Muscle of leg (tissue), 11 donors: ENCODE results near the gene GRM1. TPM values are rescaled to one million over a fixed set of nuclear protein-coding genes. Genes with fewer than 3 reads are reported as not detected.

Experiments used
- DNase-seq: peaks from one replicate; pipeline ENCODE4 v3.0.0; 2013
- H3K27ac ChIP-seq: one replicate; pipeline ENCODE4 v1.5.1; 2013; ENCODE audit warnings: mild to moderate bottlenecking, low read length, control low read depth
- H3K27me3 ChIP-seq: one replicate; pipeline ENCODE4 v1.6.1; 2013; ENCODE audit warnings: low read length; ENCODE audit not compliant: control insufficient read depth, insufficient read depth
- H3K36me3 ChIP-seq: one replicate; pipeline ENCODE4 v1.6.1; 2013; ENCODE audit warnings: low read length; ENCODE audit not compliant: control insufficient read depth, insufficient read depth
- H3K4me1 ChIP-seq: one replicate; pipeline ENCODE4 v1.6.1; 2013; ENCODE audit warnings: low read length; ENCODE audit not compliant: control insufficient read depth, insufficient read depth
- H3K4me3 ChIP-seq: one replicate; pipeline ENCODE4 v1.5.1; 2013; ENCODE audit warnings: low read length, control low read depth
- H3K9me3 ChIP-seq: replicated peaks from 2 replicates; pipeline ENCODE4 v1.6.1; 2013; ENCODE audit warnings: low read depth, low read length; ENCODE audit not compliant: control insufficient read depth
- WGBS: methylation state at CpG from one replicate; pipeline ENCODE4 v1.1.5; 2013; ENCODE audit warnings: missing lambda C conversion rate; ENCODE audit not compliant: insufficient coverage; 5-methylcytosine and 5-hydroxymethylcytosine counted together
- polyA plus RNA-seq, 8 donors: library from polyadenylated mRNA; unstranded; fragments of 120-200 nt; gene quantifications; one replicate each; pipeline versions ENCODE4 v1.2.1 to v1.2.3, GENCODE V29; 2013; ENCODE audit warnings: inconsistent platforms in 1 of 8, low replicate concordance in 1 of 8; ENCODE audit not compliant: insufficient read length in 8 of 8, insufficient read depth in 1 of 8
- total RNA-seq: library from RNA; stranded (reverse); fragments of 120-200 nt; gene quantifications from one replicate; pipeline ENCODE4 v1.2.4, GENCODE V29; 2013

Gene GRM1
- total and polyA plus RNA-seq, 9 donors, result 0.05 to 0.18 (median 0.09) TPM

DNA sequence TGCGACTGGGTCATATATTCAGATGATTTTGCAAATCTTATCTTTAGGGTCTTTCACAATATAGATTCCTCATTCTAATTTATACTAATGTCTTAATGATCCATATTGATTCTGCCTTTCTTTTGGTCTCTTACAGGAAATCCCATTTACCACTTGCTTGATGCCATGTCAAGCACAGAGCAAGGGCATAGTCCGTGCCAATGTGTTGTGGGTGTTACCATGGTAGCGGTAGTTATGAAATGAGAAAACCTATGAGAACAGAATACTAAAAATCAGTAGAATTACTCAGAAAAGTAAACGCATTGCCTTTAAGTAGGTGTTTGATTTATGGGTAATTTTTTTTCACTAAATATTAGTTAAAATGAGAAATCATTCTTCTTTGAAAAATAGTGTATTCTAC, 360.9 kb downstream of the GRM1 start:
- Histone ChIP-seq H3K36me3 (no peaks in the 10 kb centered on the region), H3K4me1 (no peaks in the 10 kb centered on the region), H3K9me3 (no peaks in the 10 kb centered on the region), H3K4me3 (no peak overlapping the region), H3K27ac (no peak overlapping the region), H3K27me3 (no peaks in the 10 kb centered on the region)
- WGBS, result no CpG with 5 or more reads among the region's 4 CpGs
- no peak for DNase-seq

DNA sequence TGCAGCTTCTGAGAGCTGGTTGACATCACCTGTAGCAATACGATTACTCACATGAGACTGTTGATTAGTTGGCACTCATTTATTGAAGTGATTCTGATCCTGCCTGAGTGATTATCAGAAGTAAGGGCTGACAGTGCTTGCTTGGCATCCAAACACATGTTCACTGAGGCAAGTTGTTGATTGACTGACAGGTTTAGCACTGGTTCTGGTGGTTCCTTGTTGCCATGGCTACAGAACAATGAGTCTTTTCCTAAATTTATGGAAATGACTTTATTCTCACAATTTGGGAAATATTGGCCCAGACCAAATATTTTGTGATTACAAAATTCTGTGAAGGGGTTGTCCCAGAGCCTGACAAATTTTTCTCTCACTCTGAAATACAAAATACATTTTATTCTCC, 368.8 kb downstream of the GRM1 start:
- H3K36me3 ChIP-seq, result no peaks in the 10 kb centered on the region
- 92% methylated on average over 1 of the region's 1 CpG for WGBS
- no peaks in the 10 kb centered on the region for H3K9me3 ChIP-seq
- H3K27me3 ChIP-seq, result no peaks in the 10 kb centered on the region
- H3K4me3 ChIP-seq, result no peak overlapping the region
- H3K4me1 ChIP-seq, result no peaks in the 10 kb centered on the region
- H3K27ac ChIP-seq, result no peak overlapping the region
- DNase-seq, result no peak

DNA sequence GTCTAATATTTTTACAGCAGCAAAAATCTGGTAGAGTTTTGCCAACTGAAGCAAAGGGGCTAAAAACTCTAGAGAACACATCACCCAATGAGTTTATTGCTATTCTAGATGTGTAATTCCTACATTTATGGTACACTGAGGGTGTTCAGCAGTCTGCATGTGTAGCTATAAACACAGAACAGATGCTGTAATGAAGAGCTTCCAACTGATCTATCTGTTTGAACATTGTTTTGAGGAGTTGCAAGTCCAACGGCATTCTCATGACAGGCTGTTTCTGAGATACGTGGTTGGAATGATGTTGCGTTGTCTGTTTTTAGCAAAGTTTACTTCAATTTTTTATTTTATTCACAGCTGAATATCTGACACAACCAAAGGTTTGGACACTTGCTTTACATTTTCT, 373.6 kb downstream of the GRM1 start:
- H3K27ac ChIP-seq, result no peak overlapping the region
- H3K9me3 ChIP-seq, result no peaks in the 10 kb centered on the region
- H3K4me1 ChIP-seq, result no peaks in the 10 kb centered on the region
- 50% methylated on average over 1 of the region's 3 CpGs for WGBS
- DNase-seq, result no peak
- no peaks in the 10 kb centered on the region for H3K36me3 ChIP-seq
- H3K4me3 ChIP-seq, result no peak overlapping the region
- no peaks in the 10 kb centered on the region for H3K27me3 ChIP-seq

DNA sequence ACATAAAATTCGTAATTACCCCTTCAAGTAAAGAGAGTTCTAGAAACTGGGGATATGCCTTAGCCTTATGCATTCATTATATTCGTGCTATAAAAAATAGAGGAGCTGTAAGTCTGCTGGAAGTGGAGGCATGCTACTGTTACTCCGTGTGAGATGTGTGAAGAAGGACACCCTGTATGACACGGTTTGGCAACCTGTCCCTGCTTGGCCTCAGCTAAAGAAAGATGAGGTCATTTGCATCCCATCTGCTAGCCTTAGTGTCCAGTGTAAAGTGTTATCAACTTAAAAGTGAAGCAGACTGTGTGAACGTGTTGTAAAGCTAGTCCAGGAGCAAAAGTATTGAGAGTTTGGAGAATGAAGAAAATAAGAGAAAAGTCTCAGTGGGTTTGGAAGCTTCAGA, 379.7 kb downstream of the GRM1 start:
- Histone ChIP-seq H3K36me3 (no peaks in the 10 kb centered on the region), H3K27ac (no peak overlapping the region), H3K27me3 (no peaks in the 10 kb centered on the region), H3K4me3 (no peak overlapping the region), H3K4me1 (no peaks in the 10 kb centered on the region), H3K9me3 (no peaks in the 10 kb centered on the region)
- DNase-seq, result peak; percentile 8
- 73% methylated on average over 4 of the region's 5 CpGs for WGBS

DNA sequence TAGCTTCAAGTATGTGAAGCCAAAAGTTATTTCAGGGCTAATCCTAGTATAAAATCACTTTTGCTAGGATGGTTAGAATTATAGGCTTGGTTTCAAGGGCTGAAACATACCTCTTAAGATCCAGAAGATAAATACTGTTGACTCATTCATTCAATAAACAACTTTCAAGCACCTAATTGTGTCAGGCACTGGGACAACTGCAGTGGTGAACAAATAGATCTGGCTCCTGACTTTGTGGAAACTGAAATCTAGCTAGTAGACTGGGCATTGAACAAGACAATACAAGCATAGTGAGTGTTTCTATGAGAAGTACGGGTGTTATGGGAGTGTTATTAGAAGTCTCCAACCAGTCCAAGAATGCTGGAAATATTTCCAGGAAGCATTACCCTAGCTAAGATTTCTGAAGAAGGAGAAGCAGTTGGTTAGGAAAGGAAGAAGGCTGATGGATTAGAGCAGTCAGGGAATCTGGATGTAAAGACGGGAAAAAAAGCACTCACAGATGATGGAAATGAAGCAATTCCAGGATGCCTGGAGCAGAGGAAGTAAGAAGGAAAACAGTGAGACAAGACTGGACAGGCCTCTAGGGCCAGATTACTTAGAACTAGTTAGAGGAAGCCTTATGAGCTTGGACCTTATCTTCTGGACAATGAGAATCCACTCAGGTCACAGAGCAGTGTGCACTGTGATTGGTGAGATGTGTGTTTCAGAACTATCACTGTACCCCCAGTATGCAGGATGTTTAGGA, 382.2 kb downstream of the GRM1 start:
- no peaks in the 10 kb centered on the region for H3K36me3 ChIP-seq
- 56% methylated on average over 2 of the region's 2 CpGs for WGBS
- H3K4me1 ChIP-seq, result no peaks in the 10 kb centered on the region
- no peak overlapping the region for H3K4me3 ChIP-seq
- no peaks in the 10 kb centered on the region for H3K9me3 ChIP-seq
- DNase-seq, result no peak
- H3K27me3 ChIP-seq, result no peaks in the 10 kb centered on the region
- no peak overlapping the region for H3K27ac ChIP-seq

DNA sequence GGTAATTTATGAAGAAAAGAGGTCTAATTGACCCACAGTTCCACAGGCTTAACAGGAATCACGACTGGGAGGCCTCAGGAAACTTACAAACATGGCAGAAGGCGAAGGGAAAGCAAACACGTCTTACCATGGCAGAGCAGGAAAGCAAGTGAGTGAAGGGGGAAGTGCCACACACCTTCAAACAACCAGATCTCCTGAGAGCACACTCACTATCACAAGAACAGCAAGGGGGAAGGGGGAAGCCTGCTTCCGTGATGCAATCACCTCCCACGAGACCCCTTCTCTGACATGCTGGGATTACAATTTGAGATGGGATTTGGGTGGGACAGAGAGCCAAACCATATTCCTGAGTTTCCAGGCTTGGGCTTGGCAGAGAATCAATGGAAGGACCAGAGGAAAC, 390.7 kb downstream of the GRM1 start:
- H3K36me3 ChIP-seq, result no peaks in the 10 kb centered on the region

DNA sequence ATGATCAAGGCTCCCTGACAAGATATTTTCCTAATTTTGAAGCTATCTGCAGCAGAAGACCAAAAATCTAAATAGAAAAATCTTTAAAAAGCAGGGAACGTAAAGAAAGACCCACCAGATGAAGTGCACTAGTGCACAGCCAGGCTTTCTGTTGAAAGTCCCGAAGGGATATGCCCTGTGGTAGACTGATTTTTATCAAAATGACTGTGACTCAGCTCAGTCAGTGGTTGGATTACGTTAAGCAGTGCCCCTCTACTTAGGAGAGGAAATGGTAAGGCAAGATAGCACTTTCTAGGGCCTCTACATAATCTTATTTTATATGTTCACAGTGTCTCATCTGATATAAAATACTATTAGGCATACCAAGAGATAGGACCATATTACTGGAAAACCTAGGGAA, 391.4 kb downstream of the GRM1 start:
- no peaks in the 10 kb centered on the region for H3K36me3 ChIP-seq
- H3K27me3 ChIP-seq, result no peaks in the 10 kb centered on the region
- no peaks in the 10 kb centered on the region for H3K4me1 ChIP-seq
- WGBS, result 93% methylated on average over 2 of the region's 3 CpGs
- H3K4me3 ChIP-seq, result no peak overlapping the region
- no peak overlapping the region for H3K27ac ChIP-seq
- DNase-seq, result no peak
- H3K9me3 ChIP-seq, result no peaks in the 10 kb centered on the region

More for the DNA sequence above, 390.7 kb downstream of the GRM1 start:
- H3K27me3 ChIP-seq, result no peaks in the 10 kb centered on the region
- DNase-seq, result no peak
- H3K9me3 ChIP-seq, result no peaks in the 10 kb centered on the region
- H3K27ac ChIP-seq, result no peak overlapping the region
- no peak overlapping the region for H3K4me3 ChIP-seq
- WGBS, result 60% methylated on average over 1 of the region's 5 CpGs
- H3K4me1 ChIP-seq, result no peaks in the 10 kb centered on the region

DNA sequence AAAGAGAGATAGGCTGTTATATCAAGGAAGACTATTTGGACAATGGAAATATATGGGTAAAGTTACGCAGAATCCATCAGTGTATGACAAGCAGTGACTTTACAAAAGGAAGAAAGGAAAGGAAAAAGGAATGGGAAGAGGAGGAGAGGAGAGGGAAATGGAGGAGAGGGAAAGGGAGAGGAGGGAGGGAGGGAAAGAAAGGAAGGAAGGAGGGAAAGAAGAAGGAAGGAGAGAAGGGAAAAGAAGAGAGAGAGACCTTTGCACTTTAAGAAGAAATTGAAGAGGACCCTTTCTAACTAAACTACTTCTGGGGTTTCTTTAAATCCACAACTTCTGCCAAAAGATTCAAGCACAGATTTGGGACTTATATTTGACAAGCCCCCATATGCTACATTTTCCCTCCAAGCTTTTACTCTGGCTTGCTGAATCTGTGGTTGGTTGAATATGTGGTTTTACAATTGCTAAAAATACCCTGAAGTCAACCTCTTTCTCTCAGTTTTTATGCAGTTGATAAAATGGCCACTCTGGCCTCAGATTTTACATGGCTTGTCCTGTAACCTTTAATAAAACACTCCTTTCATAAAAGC, 394.0 kb downstream of the GRM1 start:
- 92% methylated on average over 1 of the region's 1 CpG for WGBS
- no peaks in the 10 kb centered on the region for H3K36me3 ChIP-seq
- H3K4me3 ChIP-seq, result no peak overlapping the region
- DNase-seq, result no peak
- H3K9me3 ChIP-seq, result no peaks in the 10 kb centered on the region
- peaks cover 5% of the 10 kb centered on the region for H3K4me1 ChIP-seq
- no peaks in the 10 kb centered on the region for H3K27me3 ChIP-seq
- no peak overlapping the region for H3K27ac ChIP-seq

DNA sequence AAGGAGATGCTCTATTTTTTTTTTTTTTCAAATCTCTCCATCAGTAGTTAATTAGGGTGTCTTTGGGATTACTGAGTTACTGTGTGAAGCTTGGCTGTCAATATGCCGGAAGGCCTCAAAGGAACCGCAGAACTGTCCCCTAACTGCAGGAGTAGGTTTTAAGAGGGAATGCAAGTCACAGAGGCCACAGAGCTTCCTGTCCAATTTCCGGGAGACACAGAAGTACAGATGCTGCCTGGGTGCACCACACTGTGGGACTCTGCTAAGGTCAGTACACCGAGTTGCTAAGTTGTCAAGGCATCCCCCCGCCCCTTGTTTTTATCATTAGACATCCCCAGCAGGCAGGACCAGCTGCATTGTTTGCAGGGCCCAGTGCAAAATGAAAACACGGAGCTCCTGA, 394.6 kb downstream of the GRM1 start:
- H3K27me3 ChIP-seq, result no peaks in the 10 kb centered on the region
- WGBS, result 27% methylated on average over 3 of the region's 6 CpGs
- peaks cover 5% of the 10 kb centered on the region for H3K4me1 ChIP-seq
- H3K27ac ChIP-seq, result no peak overlapping the region
- H3K4me3 ChIP-seq, result no peak overlapping the region
- no peak for DNase-seq
- H3K36me3 ChIP-seq, result no peaks in the 10 kb centered on the region
- H3K9me3 ChIP-seq, result no peaks in the 10 kb centered on the region

DNA sequence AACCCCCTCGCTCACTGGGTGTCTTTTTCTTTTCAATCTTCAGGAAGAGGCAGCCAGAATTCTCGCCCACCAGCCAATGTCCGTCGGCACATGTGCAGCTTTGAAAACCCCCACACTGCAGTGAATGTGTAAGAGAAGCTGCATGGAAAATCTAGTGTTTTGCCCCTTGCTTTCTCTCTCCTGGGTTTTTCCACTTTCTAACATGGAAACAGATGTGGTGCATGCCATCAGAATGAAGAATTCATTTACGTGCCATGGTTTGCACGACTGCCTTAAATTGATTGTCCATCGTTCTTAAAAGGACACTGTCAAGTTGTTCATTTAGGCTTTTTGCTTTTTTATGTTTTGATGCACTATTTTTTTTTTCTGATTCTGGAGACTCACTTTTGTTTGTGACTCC, 397.7 kb downstream of the GRM1 start:
- peak; percentile 69 for DNase-seq
- Histone ChIP-seq H3K36me3 (no peaks in the 10 kb centered on the region), H3K4me3 (no peak overlapping the region), H3K27ac (no peak overlapping the region), H3K9me3 (no peaks in the 10 kb centered on the region), H3K4me1 (peaks cover 5% of the 10 kb centered on the region), H3K27me3 (no peaks in the 10 kb centered on the region)
- WGBS, result 33% methylated on average over 1 of the region's 7 CpGs
